OCI-M2 (cell line): ENCODE results near the gene LMNTD1.
"Not testable (repeated sequence)": the region's sequence is repeated elsewhere in the genome, so short reads cannot be mapped to it uniquely, and the experiment has no call there.

Experiments
- DNase-seq: peaks from one replicate; lab custom pipeline; 2025; ENCODE audit not compliant: unreplicated experiment; lab: John Stamatoyannopoulos, UW

Gene LMNTD1

GRCh38 chr12:25433581-25434325, 119.3 kb downstream of the LMNTD1 start:
- DNase-seq, result no peak

DNA sequence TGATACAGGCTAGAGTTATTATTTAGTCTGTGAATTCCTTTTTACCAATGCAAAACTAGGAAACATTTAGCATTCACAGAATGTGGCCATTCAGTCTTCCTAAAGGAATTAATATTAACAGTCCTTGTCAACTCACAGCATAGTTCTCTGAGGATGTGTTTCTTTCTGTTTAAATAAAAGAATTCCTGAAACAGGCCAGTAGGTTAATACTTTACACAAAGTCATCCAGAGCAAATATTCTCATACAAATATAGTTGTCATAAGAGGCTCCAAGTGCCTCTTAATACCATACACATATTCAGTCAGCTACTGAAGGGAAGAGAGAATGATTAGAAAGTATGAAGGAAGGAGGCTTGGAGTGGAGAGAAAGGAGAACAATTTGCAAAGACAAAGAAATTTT, 120.1 kb downstream of the LMNTD1 start:
- no peak for DNase-seq

DNA sequence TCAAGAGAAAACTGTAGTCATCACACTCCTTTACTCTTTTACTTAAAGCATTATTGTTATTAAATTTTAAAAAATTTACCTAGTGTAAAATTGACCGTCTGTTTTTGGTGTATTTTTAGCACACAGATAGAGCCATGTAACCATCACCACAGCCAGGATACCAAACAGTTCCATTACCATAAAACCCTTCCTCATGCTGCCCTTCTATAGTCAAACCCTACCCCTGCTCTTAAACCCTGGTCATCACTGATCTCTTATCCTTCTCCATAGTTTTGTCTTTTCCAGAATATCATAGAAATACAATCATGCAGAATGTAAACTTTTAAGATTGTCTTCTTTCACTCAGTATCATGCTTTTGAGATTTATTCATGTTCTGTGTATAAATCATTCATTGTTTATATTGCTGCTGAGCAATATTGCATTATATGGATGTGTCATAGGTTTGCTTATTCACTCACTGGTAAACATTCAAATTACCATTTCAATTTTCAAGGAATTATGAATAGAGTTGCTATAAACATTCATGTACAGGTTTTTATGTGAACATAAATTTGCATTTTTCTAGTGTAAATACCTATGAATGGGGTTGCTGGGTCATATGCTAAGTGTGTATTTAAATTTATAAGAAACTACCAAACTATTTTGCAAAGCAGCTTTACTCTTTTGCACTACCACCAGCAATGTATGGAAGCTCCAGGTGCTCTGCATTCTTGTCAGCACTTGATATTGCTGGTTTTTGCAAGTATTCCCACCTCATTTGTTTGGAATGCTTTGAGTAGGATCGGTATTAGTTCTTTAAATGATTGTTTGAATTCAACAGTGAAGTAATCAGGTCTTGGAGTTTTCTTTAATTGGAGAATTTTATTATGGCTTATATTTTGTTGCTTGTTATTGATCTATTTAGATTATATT, 125.5 kb downstream of the LMNTD1 start:
- no peak for DNase-seq

- DNase-seq, result not testable (repeated sequence)
Measured at GRCh38 chr12:25426821-25427220, 126.3 kb downstream of the LMNTD1 start.
